ENCODE data around the gene RNASE7.

GRCh38 chr14:21011136-21011535, 31.0 kb upstream of the RNASE7 start:
- no peak for TF ChIP-seq GATA3 (IDR thresholded peaks at IDR 0.05; ENCODE audit: low read depth, low read length)
- TF ChIP-seq GATA2 (IDR thresholded peaks at IDR 0.05; ENCODE audit: low read depth, low read length), result no peak
